GM18861 (cell line): ENCODE data around the gene PDGFA.

ENCODE experiments used
- ATAC-seq: cut with Tn5 transposase; IDR thresholded peaks from one replicate; pipeline ENCODE4 v1.9.1; 2021; ENCODE audit not compliant: unreplicated experiment

The PDGFA gene

DNA sequence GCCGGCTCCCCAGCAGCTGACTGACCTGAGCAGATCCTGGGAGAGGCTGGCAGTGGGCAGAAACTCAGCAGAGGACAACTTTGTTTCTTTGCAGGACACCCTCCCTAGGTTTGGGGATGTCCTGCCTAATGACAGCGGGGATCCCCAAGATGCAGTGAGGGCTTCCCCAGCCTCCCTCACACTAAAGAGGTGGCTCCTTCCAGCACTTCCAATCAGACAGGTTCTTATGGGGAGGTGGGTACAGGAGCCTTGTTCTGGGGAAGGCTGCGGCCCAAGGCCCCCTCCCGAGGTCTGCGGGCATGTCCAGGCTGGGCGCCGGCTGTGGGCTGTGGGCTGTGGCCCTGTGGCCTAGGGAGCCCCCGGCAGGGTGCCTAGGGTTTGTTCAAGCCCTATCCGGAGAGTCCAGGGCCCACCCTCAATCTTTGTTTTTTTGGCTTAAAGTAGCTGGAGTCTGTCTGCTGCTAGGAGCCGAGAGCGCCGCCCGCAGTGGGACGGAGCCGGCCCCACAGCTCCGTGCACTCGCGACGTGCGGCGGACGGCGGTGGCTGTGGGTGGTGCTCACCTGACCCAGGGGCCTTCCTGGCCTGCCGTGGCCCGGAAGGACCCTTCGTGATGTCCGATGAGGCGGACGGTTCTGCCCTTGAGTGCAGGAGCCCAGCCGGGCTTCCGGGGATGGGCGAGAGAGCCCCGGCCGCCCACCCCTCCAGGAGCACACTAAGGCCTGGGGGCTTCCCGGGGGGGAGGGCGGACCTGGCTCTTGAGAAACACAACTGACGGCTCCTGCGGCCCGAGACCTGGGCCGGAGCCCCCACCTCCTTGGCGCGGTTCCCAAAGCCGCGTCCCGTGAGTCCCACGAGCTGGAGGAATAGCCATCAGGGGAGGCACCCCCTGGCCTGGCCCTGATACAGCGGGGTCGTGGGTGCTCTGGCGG, 57.2 kb downstream of the PDGFA start:
- ATAC-seq = no peak

DNA sequence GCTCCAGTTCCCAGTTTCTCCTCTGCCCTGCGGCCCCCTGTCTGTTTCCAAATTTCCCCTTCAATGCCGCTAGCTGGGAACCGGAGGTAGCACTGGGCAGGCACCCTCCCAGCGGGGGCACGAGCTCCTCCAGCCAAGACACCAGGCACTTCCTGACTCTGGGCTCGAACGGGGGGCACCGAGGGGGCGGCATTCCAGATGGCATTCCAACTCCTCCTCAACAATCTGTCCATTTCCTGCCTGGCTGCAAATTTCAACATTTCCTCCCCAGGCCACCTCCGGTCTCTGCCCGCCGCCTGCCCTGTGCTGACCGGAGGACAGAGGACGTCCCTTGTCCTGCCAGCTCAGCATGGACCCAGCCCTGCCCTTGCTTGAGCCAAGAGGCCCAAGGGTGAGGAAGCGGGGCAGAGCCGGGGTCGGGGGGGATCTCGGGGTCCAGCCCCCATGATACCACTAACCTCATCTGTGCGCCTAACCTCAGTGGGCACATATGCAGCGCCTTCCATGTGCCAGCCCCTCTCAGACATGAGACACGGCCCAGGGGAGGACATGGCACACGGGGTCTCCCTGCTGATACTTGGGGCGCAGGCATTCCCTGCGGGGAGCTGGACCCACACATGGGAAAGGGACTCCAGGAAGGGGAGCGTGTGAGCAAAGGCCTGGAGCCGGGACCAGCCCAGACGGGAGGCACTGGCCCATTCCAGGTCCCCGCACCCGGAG, 58.0 kb downstream of the PDGFA start:
- no peak for ATAC-seq

DNA sequence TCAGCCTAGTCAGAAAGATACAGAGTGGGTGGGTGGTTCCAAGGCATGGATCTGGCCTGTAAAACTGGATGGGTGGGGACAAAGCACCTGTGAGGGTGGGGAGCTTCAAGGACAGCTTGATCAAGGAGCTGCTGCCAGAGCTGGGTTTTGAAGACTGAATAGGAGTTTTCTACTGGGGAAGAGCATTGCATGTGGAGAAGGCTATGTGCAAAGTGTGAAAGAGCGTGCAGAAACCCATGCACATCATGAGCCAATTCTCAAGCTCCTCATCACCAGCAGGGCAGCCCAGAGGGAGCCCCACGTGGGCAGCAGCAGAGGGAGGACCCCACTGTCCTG, 58.6 kb downstream of the PDGFA start:
- ATAC-seq = no peak

DNA sequence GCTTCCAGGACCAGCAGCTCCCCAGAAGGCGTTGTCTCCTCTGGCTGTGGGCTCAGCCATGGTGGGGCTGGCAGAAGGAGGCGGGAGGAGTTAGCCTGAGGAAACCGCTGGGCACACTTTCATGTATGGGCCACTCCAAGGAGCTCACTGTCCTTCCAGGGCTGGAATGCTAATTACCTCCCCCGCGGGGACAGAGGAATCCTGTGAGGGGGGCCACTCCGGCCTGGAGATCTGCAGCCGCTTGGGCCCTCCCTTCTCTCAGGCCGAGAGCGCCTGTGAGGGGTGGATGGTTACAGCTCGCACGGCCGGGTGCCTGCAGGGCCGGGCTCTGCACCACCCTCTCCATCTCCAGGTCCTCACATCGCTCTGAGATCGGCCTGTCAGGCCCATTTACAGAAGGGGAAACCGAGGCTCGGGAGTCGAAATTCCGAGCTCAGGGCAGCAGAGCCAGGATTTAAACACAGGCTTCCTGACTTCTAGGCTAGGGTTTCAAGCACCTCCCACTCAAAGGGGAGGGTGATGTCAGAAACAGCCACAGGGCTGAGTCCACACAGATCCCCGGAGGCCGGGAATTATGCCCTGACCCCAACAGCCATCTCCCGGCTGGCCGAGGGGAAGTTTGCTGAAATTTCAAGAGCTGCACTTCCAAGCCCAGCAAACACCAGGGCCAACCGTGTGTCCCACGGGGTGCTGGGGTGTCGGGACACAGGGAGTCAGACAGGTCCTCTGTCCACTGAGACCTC, 59.1 kb downstream of the PDGFA start:
- ATAC-seq = no peak

DNA sequence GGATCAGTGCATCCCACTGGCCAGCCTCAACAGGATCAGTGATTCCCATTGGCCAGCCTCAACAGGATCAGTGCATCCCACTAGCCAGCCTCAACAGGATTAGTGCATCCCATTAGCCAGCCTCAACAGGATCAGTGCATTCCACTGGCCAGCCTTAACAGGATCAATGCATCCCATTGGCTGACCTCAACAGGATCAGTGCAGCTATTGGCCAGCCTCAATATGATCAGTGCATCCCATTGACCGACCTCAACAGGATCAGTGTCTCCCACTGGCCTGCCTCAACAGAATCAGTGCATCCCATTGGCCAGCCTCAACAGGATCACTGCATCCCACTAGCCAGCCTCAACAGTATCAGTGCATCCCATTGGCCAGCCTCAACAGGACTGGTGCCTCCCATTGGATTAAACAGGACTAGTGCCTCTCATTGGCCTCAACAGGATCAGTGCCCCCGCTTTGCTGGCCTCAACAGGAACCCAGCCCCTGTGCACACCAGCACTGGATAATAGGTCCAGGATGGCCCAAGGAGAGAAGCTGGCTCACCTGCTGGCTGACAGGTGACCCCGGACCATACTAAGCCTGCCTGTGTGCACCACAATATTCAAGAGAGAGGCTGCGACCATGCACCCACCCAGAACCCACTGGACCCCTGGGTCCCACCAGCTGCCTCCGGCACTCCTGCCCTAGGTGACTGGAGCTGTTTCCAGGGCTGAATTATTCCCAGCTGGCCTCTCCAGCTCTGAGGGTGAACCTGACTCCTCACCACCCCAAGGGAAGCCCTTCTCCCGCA, 59.9 kb downstream of the PDGFA start:
- ATAC-seq = no peak

DNA sequence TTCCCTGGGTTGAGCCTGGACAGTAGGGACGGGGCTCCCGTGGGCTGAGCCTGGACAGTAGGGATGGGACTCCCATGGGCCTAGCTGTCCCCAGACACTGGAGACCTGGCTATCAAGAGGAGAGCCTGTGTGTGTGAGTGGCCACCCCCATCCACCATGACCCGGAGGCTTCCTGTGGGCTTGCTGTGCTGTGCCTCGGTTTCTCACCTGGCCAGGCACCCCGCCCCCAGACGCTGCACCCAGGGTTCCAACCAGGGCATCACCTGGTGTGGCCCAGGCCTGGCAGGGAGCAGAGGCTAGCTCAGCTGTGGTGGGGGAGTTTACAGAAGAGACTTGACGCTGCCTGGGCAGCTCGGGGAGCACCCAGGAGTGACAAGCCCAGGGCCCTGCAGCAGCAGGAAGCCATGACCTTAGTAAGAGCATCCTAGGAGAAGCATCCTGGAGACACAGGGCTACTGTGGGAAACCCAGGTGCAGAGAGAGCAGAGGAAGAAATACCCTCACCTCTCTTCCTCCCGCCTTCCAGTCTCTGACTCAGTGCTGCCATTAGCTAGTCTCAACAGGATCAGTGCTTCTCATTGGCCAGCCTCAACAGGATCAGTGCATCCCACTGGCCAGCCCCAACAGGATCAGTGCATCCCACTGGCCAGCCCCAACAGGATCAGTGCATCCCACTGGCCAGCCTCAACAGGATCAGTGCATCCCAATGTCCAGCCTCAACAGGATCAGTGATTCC, 61.0 kb downstream of the PDGFA start:
- no peak for ATAC-seq

DNA sequence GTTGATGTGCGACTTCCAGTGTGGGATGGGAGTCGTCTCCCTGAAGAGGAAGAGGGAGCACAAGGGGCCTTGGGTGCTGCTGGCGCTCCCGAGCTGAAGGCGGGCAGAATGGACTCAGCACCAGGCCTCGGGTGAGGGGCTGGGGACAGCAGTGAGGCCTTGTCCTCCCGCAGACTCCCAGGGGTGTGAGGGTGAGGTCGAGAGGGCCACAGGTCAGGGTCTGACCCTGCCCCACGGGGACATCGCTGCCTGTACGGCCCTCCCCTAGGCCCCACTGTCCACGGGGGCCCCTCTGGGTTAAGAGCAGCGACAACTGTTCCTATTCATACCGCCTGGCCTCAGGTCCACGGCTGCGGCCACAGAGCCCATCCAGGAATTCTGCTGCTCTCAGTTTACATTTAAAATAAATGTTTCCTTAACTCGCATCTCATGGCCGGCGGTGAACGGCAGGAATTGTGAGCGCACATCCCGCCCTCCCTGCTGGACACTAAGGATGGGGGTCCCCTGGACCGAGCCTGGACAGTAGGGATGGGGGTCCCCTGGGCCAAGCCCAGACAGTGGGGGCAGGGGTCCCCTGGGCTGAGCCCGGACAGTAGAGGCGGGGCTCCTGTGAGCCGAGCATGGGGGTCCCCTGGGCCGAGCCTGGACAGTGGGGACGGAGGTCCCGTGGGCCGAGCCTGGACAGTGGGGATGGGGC, 61.7 kb downstream of the PDGFA start:
- no peak for ATAC-seq

DNA sequence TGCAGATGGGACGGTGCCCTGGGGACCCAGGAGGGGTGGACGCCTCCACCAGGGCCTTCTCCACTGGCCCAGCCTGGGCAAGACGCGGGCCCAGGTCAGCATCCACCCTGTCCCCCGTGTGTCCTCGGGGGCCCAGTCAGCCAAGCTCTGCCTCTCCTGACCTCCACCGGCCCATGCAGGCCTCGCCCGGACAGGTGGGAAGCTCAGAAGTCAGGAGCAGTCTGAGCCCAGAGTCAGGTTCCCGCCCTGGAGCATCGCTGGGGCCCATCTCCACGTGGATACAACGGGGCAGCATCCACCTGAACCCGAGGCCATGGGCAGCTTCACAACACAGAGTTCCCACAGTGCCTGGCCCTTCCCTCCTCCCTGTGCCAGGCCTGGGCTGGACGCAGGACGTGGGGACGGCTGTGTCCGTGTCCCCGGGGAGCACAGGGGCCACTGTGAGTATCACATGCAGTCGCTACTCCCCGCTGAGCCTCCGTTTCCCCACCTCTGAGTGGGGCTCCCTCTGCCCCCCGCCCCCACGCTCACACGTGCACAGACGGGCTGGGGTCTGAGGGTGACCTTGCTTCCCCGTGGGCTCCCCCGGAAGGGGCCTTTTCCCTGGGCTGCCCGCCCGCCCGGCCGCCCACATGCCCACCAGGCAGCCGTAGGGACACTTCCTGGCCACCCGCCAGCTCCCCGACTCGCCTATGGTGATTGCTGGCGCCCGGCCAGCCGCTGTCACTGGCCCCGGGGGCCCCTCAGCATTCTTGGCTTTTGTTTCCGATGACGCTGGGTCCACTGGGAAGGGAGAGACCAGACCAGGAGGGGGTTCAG, 64.3 kb downstream of the PDGFA start:
- no peak for ATAC-seq

DNA sequence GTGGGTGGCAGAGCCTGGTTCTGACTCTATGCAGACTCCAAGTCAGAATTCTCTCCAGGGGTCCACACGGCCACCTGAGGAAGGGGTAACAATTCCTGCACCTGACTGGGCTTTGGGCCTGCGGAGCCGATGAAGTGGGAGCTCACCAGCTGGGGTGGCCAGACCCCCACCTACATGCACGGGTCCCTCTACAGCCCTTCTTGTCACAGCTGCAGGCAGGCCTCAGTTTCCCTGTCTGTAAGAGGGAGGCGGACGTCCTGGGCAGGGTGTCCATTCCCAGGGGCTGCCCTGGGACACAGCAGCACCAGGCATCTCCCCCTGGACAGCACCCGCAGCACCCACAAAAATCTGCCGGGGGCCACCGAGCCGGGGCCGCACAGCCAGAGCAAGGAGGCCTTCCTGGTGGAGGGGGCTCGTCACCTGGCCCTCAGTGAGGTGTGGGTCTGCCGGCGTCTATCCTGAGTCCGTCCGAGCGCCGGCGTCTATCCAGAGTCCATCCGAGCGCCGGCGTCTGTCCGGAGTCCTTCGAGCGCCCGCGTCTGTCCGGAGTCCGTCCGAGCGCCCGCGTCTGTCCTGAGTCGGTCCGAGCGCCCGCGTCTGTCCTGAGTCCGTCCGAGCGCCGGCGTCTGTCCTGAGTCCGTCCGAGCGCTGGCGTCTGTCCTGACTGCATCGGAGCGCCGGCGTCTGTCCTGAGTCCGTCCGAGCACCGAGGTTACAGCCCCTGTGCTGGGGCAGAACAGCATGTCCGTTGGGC, 65.1 kb downstream of the PDGFA start:
- no peak for ATAC-seq

DNA sequence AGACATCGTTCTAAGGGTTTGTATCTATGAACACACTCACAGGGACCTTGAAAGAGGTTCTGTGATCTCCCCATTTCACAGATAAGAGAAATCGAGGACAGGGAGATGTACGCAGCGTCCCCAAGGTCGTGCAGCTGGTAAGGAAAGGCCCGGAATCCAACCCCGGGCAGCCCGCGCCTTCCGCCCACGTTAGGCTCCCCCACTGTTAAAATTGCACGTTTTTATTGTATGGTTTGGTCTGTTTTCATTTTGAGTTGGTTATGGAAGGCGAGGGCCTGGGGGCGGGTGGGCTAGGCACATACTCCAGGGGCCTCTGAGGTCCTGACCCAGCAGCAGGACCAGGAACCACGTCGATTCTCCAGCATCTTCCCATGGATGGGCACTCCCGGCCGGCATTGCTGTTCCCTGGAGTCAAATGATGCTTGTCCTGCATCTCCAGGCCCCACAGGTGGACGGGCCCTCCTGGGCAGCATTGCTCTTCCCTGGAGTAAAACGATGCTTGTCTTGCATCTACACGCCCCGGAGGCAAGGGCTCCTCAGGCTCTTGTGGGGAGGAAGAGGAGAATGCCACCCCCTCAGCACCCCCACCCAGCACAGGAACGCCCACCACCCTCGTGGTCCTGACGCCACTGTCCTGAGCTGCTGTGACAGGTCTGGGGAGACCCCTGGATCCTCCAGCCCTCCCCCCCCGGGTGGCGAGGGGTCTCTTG, 65.9 kb downstream of the PDGFA start:
- no peak for ATAC-seq

DNA sequence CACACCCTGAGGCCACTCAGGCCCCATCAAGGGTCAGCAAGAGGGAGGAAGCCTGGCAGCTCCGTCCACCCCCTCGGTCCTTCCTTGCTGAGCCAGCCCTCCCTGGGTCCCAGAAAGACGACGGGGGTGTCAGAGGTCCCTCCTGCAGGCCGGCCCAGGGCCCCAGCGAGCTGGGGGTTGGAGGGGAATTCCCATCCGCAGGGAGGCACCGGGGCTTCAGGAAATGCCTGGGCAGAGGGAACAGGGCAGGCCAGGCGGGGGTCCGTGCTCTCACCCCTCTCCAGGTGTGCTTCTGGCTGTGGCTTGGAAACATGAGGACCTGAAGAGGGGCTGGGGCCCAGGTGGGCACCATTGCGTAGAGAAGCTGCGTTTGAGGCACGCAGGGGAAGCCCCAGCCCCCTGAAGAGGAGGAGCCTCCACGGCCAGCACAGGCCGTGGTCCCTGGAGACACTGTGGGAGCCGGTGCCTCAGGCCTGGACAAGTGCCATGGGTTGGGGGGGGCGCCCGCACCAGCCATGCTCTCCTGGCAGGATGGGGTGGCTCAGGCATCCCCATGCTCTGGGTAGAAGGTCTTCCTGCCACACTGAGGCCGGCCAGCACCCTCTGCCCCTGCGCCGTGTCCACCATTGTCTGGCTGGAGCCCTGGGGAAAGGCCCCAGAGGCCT, 66.7 kb downstream of the PDGFA start:
- no peak for ATAC-seq

DNA sequence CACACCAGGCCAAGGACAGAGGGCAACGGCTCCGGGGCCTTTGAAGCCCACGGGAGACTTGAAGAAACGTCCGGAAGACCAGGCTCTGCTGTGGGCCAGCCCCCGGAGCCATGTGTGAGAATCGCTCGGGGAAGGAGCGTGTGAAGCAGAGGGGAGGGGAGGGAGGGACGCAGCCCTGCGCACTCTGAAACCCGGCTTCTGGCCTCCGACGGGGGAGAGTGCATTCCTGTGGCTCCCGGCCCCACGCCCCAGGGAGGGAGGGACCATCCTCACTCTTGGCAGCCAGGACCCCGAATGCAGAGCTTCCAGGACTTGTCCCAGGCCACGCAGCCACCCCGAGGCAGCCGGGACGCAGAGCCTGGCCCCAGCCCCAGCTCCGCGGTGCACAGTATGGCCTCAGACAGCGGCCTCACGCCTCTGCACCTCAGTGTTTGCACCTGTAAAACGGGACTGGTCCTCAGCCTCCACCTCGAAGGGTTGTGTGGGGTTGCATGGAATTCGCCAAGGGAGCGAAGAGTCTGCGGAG, 67.4 kb downstream of the PDGFA start:
- no peak for ATAC-seq

DNA sequence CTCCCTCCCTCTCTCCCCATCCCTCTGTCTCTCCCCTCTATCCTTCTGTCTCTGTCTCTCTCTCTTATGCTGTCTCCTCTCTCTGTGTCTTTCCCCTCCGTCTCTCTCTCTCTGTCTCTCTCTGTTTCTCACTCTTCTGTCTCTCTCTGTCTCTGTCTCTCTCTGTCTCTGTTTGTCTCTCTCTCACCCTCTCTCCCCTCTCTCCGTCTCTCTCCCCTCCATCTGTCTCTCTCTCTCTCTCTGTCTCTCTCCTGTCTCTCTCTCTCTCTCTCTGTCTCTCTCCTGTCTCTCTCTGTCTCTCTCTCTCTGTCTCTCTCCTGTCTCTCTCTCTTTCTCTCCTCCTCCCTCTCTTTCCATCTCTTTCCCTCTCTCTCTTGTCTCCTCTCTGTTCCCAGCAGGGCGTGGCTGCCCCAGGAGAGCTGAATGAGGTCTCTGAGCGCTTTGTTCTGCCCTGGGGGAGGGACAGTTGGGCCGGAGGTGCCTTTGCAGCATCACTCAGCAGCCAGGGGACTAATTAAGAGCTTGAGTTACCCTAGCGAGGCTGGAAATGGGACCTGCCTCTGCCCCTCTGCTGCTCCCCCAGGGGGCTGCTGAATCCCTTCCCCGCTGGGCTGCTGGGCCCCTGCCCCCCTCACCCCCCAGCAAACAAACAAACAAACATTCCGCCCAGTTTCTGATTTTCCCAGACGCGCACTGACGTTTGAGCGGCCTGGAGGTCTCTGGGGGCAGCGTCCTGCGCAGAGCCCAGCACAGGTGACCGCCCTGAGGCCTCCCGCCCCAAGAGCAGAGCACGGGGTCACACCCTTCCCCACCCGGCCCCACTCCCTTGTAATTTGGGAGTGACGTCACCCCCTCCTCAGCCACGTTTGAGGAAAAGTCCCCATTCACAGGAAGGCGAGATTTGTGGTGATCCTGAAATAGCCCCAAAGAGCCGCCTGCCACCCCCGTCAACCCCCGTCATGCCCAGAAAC, 68.1 kb downstream of the PDGFA start:
- no peak for ATAC-seq

DNA sequence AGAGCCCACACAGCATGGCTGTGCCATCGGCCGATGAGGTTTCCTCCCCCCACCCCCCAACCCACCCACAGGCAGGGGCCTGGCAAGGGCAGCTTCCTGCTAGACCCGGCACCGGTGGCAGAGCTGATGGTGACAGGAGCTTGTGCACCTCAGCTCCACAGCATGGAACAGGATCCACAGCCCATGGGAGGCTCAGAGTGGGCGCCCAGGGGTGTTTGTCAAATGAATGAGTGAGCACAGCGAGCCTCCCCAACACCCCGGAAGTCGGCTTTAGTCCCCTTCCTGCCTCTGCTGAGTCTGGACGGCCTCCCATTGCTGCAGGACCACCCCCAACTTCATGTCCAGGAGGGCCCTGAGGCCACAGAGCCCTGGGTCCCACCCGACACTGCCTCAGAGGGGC, 68.9 kb downstream of the PDGFA start:
- ATAC-seq = no peak

DNA sequence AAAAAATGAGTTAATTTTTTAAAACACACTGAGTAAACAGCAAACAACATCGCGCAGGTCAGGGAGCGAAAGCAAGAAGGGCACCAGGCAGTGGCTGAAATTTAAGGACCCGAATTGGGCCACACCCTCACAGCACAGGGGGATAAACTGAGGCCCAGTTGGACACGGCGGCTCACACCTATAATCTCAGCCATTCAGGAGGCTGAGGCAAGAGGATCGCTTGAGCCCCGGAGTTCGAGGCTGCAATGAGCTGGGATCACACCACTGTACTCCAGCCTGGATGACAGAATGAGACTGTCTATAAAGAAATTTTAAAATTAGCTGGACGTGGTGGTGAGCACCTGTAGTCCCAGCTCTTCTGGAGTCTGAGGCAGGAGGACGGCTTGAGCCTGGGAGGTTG, 69.6 kb downstream of the PDGFA start:
- ATAC-seq = no peak
